K562 (cell line): ENCODE data around the gene MAP3K7. TPM values are rescaled to one million over a fixed set of nuclear protein-coding genes. Genes with fewer than 3 reads are reported as not detected.

Experiments used
- BDP1 ChIP-seq: IDR thresholded peaks from 3 replicates; pipeline ENCODE4 v1.6.1; 2011; ENCODE audit not compliant: insufficient read length, insufficient read depth
- ELK1 ChIP-seq: sonication (generic); formaldehyde crosslinking; IDR thresholded peaks from 2 replicates; pipeline ENCODE4 v1.8.1; 2022; ENCODE audit warnings: missing genetic modification reagents
- HMBOX1 ChIP-seq: sonication (generic); IDR thresholded peaks from 2 replicates; pipeline ENCODE4 v1.6.1; 2016
- KLF6 ChIP-seq: fragments of 250-450 bp; sonication (Bioruptor Pico); IDR thresholded peaks from 2 replicates; pipeline ENCODE4 v1.4.0; 2020; ENCODE audit warnings: mild to moderate bottlenecking, moderate library complexity, borderline replicate concordance
- LEF1 ChIP-seq: fragments of 450-650 bp; IDR thresholded peaks from 2 replicates; pipeline ENCODE4 v1.6.1; 2016; ENCODE audit warnings: mild to moderate bottlenecking
- MYNN ChIP-seq, 2 experiments: sonication (generic); formaldehyde crosslinking in 1 of 2; IDR thresholded peaks; 2 replicates each; pipeline versions ENCODE4 v1.5.0 to v1.6.1; 2016 to 2020; ENCODE audit warnings: antibody characterized with exemption in 1 of 2, missing genetic modification reagents in 1 of 2
- NELFE ChIP-seq: IDR thresholded peaks from 2 replicates; pipeline ENCODE4 v1.6.1; 2011; ENCODE audit warnings: mild to moderate bottlenecking; ENCODE audit not compliant: insufficient read depth, insufficient read length
- NFE2L1 ChIP-seq: fragments of 450-650 bp; IDR thresholded peaks from 2 replicates; pipeline ENCODE4 v1.6.1; 2016; ENCODE audit warnings: missing genetic modification characterization, low read depth, mild to moderate bottlenecking, missing compliant biosample characterization, moderate library complexity, borderline replicate concordance
- NFXL1 ChIP-seq: fragments of 450-650 bp; formaldehyde crosslinking; IDR thresholded peaks from 2 replicates; pipeline ENCODE4 v1.4.0; 2021; ENCODE audit warnings: mild to moderate bottlenecking
- RBM34 ChIP-seq: fragments of 200-400 bp; formaldehyde crosslinking; IDR thresholded peaks from 2 replicates; pipeline ENCODE4 v1.6.1; 2018; ENCODE audit warnings: low read length, borderline replicate concordance; ENCODE audit not compliant: insufficient read depth
- SMC3 ChIP-seq: conservative IDR thresholded peaks from 2 replicates; pipeline ENCODE4 v1.6.1; 2011; ENCODE audit warnings: low read depth, low read length, improper control_type of control experiment; ENCODE audit not compliant: insufficient read depth
- STAT5B ChIP-seq: fragments of 250-450 bp; sonication (Bioruptor Pico); IDR thresholded peaks from 2 replicates; pipeline ENCODE4 v1.8.0; 2021; ENCODE audit warnings: mild to moderate bottlenecking, inconsistent platforms
- TAF1 ChIP-seq: IDR thresholded peaks from 2 replicates; pipeline ENCODE4 v1.6.1; 2011; ENCODE audit warnings: mild to moderate bottlenecking, low read length, moderate library complexity; ENCODE audit not compliant: insufficient read depth, control insufficient read depth, severe bottlenecking; ENCODE audit errors: extremely low read depth
- TAF15 ChIP-seq: fragments of 200-400 bp; formaldehyde crosslinking; IDR thresholded peaks from 2 replicates; pipeline ENCODE4 v1.6.1; 2017; ENCODE audit warnings: mild to moderate bottlenecking, low read depth, low read length, moderate library complexity
- VEZF1 ChIP-seq: fragments of 200-800 bp; sonication (Bioruptor generic); IDR thresholded peaks from 2 replicates; pipeline ENCODE4 v1.6.1; 2017; ENCODE audit warnings: missing genetic modification characterization, missing compliant biosample characterization
- ZBTB43 ChIP-seq: sonication (generic); formaldehyde crosslinking; IDR thresholded peaks from 2 replicates; pipeline ENCODE4 v1.8.0; 2023; ENCODE audit warnings: mild to moderate bottlenecking, missing genetic modification reagents
- ZFP1 ChIP-seq: fragments of 450-650 bp; formaldehyde crosslinking; IDR thresholded peaks from 2 replicates; pipeline ENCODE4 v1.4.0; 2020; ENCODE audit warnings: mild to moderate bottlenecking, mixed read lengths
- ZNF586 ChIP-seq: fragments of 450-650 bp; formaldehyde crosslinking; conservative IDR thresholded peaks from 2 replicates; pipeline ENCODE4 v1.4.0; 2020; ENCODE audit warnings: mild to moderate bottlenecking, moderate library complexity
- ZNF766 ChIP-seq: fragments of 200-800 bp; sonication (Bioruptor generic); conservative IDR thresholded peaks from 2 replicates; pipeline ENCODE4 v1.6.1; 2016; ENCODE audit warnings: missing genetic modification characterization, missing compliant biosample characterization
- polyA plus RNA-seq, 8 experiments: library from polyadenylated mRNA; depleted of rRNA in 4 of 8; stranded (reverse) in 5 of 8; unstranded in 3 of 8; fragments of >200 nt; fragmentation: Nextera tagmentation in 2 of 8; fragmentation: Illumina TruSeq in 1 of 8; extraction: Ambion mirVana in 2 of 8; extraction: Trizol in 1 of 8; gene quantifications; 2 replicates each; pipeline versions ENCODE4 v1.2.1 to v1.2.3, GENCODE V29; 2011 to 2014; ENCODE audit warnings: inconsistent platforms in 1 of 8, missing spikeins in 1 of 8
- total RNA-seq, 7 experiments: library from RNA; depleted of rRNA in 6 of 7; stranded (reverse); fragments of >200 nt in 6 of 7; fragmentation: Illumina TruSeq in 2 of 7; extraction: Trizol in 2 of 7; gene quantifications; 2 replicates each; pipeline versions ENCODE4 v1.2.1 to v1.2.3, GENCODE V29; 2011 to 2021; ENCODE audit warnings: low replicate concordance in 1 of 7
- TF ChIP-seq, protein P1 (sequence below): sonication (generic); formaldehyde crosslinking; IDR thresholded peaks from 2 replicates; pipeline ENCODE4 v1.9.0; 2022; ENCODE audit warnings: mild to moderate bottlenecking, missing genetic modification reagents
- TF ChIP-seq, protein P2 (sequence below): fragments of 250-450 bp; sonication (Bioruptor Pico); IDR thresholded peaks from 2 replicates; pipeline ENCODE4 v1.5.0; 2020; ENCODE audit warnings: mild to moderate bottlenecking

Gene MAP3K7
- total and polyA plus RNA-seq, 9 of the 15 experiments (the other 6 are each of a cell fraction or from before 2014, with no cell fraction given), result 13.4 to 60.9 (median 34.8) TPM

DNA sequence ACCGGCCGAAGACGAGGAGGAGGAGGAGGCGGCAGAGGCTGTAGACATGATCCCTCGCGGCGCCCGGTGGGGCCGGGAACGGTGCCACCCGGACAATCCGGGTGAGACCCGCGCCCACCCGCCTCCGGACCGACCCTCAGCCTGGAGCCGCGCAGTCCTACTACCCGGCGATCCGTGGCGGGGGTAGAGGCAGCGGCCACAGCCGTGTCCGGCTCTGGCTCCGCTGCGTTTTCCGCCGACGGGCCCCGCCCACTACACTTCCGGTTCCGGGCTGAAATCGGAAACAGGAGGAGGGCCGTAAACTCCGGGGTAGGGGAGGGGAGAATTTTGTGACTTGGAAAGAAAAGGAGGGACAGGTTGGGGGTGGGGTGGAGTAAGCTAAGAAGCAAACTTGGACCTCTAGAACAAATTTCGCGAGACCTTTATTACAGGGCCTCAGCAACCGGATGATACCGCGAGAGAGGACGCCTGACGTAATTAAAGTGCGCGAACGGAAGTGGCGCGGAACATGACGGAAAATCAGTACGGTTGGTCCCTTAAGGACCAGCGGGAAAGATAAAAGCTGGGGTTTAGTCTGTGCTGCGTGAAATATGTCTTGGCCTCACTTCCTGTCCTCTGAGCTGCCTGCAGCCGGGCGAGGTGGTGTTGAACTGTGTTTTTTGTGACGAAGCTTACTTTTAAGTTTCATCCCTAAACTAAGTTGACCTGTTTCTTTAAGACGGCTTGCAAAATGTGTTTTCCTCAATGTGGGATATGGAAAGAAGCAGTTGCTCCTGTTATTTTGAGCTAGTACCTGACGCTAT, at the start of gene MAP3K7 (continued):
- TF ChIP-seq ELK1 (CRISPR knock-in tag) (no peak), NFXL1 (no peak), VEZF1 (CRISPR knock-in tag) (peak; percentile 61), KLF6 (CRISPR knock-in tag) (peak; percentile 61; the same call in 1 of the 2 replicates), HMBOX1 (no peak), NELFE (no peak), ZNF766 (no peak; the same call in 1 of the 2 replicates), ZBTB43 (CRISPR knock-in tag) (no peak), ZFP1 (no peak), TAF1 (peak; percentile 88), NFE2L1 (tag) (no peak), MYNN (IDR thresholded peaks at IDR 0.05) (no peak), MYNN (CRISPR knock-in tag; IDR thresholded peaks at IDR 0.05) (no peak), BDP1 (no peak), LEF1 (0 out of 2 replicates have a peak, but pooled peaks have one; percentile 43), RBM34 (no peak), ZNF586 (no peak), SMC3 (no peak), TAF15 (no peak), STAT5B (CRISPR knock-in tag) (no peak)
- TF ChIP-seq, protein P1, sequence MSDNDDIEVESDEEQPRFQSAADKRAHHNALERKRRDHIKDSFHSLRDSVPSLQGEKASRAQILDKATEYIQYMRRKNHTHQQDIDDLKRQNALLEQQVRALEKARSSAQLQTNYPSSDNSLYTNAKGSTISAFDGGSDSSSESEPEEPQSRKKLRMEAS (CRISPR knock-in tag), result no peak
- TF ChIP-seq, protein P2, sequence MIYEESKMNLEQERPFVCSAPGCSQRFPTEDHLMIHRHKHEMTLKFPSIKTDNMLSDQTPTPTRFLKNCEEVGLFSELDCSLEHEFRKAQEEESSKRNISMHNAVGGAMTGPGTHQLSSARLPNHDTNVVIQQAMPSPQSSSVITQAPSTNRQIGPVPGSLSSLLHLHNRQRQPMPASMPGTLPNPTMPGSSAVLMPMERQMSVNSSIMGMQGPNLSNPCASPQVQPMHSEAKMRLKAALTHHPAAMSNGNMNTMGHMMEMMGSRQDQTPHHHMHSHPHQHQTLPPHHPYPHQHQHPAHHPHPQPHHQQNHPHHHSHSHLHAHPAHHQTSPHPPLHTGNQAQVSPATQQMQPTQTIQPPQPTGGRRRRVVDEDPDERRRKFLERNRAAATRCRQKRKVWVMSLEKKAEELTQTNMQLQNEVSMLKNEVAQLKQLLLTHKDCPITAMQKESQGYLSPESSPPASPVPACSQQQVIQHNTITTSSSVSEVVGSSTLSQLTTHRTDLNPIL (CRISPR knock-in tag), result no peak
